A549 treated with AZD9567 at 1 μM for 4 hours (cell line): ENCODE results near the gene GJA4. TPM values are rescaled to one million over a fixed set of nuclear protein-coding genes. Genes with fewer than 3 reads are reported as not detected.

ENCODE experiments used
- total RNA-seq: library from RNA; stranded (reverse); fragments of 200-300 nt; extraction: Qiagen RNA extraction; gene quantifications from 5 replicates; pipeline ENCODE4 v1.2.3, GENCODE V29; 2022; ENCODE audit not compliant: insufficient read depth

GJA4 gene
- total RNA-seq = not detected in 5 replicates

GRCh38 chr1:34792868-34793727, at the start of gene GJA4:
Gene GJA4 (plus strand): TSS chr1:34792999. CDS start chr1:34794214, 1,215 bp downstream.

GRCh38 chr1:34754964-34755637, 37.7 kb upstream of the GJA4 start, which contains the start of gene GJB5:
Gene GJB5 (plus strand): TSS chr1:34755047. CDS start chr1:34757331, 2,284 bp downstream.

GRCh38 chr1:34759503-34760357, 33.1 kb upstream of the GJA4 start, which contains the start of gene GJB4:
Gene GJB4 (plus strand): TSS chr1:34759740. CDS start chr1:34761255, 1,515 bp downstream.

GRCh38 chr1:34781071-34781843, 11.5 kb upstream of the GJA4 start, which contains the start of gene GJB3:
Gene GJB3 (plus strand): TSS chr1:34781214. CDS start chr1:34784763, 3,549 bp downstream.

Other genes starting within 250 kb of the GJA4 start
- gene GJB5, start 38.0 kb upstream of the GJA4 start, total RNA-seq = 0.06 to 0.07 TPM in 2 of 5 replicates, not detected in the others
- gene GJB4, start 33.3 kb upstream of the GJA4 start, total RNA-seq = 0.02 to 0.69 TPM (median 0.12 TPM) in 5 replicates
- 3.9 to 11.0 TPM (median 7.6 TPM) in 5 replicates for gene GJB3, start 11.8 kb upstream of the GJA4 start, total RNA-seq
- 50.4 to 58.1 TPM (median 55.9 TPM) in 5 replicates for gene SMIM12, start 66.8 kb downstream of the GJA4 start, total RNA-seq
- 0.17 to 0.48 TPM (median 0.26 TPM) in 4 of 5 replicates, not detected in the other for gene DLGAP3, start 136.7 kb downstream of the GJA4 start, total RNA-seq
- gene TMEM35B, start 192.3 kb downstream of the GJA4 start, total RNA-seq = 16.6 to 22.3 TPM (median 18.6 TPM) in 5 replicates
- gene ZMYM6, start 238.9 kb downstream of the GJA4 start, total RNA-seq = 4.3 to 12.4 TPM (median 4.8 TPM) in 5 replicates